ENCODE data around the gene TTLL13.
"Not testable (repeated sequence)": the region's sequence is repeated elsewhere in the genome, so short reads cannot be mapped to it uniquely, and the experiment has no call there.

Gene TTLL13

GRCh38 chr15:90240856-90241255, 8.5 kb upstream of the TTLL13 start:
- no peak for DNase-seq

- no peak for DNase-seq
These were observed 7.8 kb upstream of the TTLL13 start for GRCh38 chr15:90241343-90242192.

- no peak for DNase-seq
These were observed 5.3 kb upstream of the TTLL13 start for GRCh38 chr15:90243943-90244639.

- no peak for DNase-seq
These were observed 560 bp upstream of the TTLL13 start for GRCh38 chr15:90248789-90249202.

GRCh38 chr15:90257776-90258175, 8.4 kb downstream of the TTLL13 start:
- no peak for DNase-seq

GRCh38 chr15:90259524-90259923, 10.2 kb downstream of the TTLL13 start:
- no peak for DNase-seq

- not testable (repeated sequence) for DNase-seq
These were observed 11.4 kb downstream of the TTLL13 start for GRCh38 chr15:90260731-90261130.

- no peak for DNase-seq
These were observed 12.5 kb downstream of the TTLL13 start for GRCh38 chr15:90261811-90262210.

- DNase-seq, result no peak
These were observed 13.1 kb downstream of the TTLL13 start for GRCh38 chr15:90262426-90262825.

GRCh38 chr15:90264671-90265070, 15.3 kb downstream of the TTLL13 start:
- DNase-seq, result peak in 1 of 2 experiments; percentile 16

GRCh38 chr15:90265271-90266060, 16.1 kb downstream of the TTLL13 start, which contains the start of gene NGRN:
NGRN (plus strand) TSS chr15:90265672; CDS start chr15:90265713, 41 bp downstream.
- DNase-seq, result peak; percentile 85 to 90

GRCh38 chr15:90266061-90266431, 16.7 kb downstream of the TTLL13 start:
- peak; percentile 44 to 45 for DNase-seq

- peak in 1 of 2 experiments; percentile 15 for DNase-seq
These were observed 17.1 kb downstream of the TTLL13 start for GRCh38 chr15:90266485-90266884.

GRCh38 chr15:90268415-90268814, 19.1 kb downstream of the TTLL13 start:
- no peak for DNase-seq

GRCh38 chr15:90270502-90271150, 21.3 kb downstream of the TTLL13 start:
- no peak for DNase-seq

GRCh38 chr15:90271459-90272166, 22.3 kb downstream of the TTLL13 start:
- no peak for DNase-seq

- not testable (repeated sequence) for DNase-seq
These were observed 29.1 kb downstream of the TTLL13 start for GRCh38 chr15:90278467-90278866.

GRCh38 chr15:90280743-90281142, 31.4 kb downstream of the TTLL13 start:
- DNase-seq, result not testable (repeated sequence)

- not testable (repeated sequence) for DNase-seq
These were observed 32.3 kb downstream of the TTLL13 start for GRCh38 chr15:90281637-90282036.

GRCh38 chr15:90286678-90287077, 37.3 kb downstream of the TTLL13 start:
- peak in 1 of 2 experiments; percentile 34 for DNase-seq

- no peak for DNase-seq
These were observed 37.7 kb downstream of the TTLL13 start for GRCh38 chr15:90287101-90287500.

- DNase-seq, result no peak
These were observed 38.6 kb downstream of the TTLL13 start for GRCh38 chr15:90287946-90288345.
